Measurements from ENCODE around the gene P2RY6.

- TF ChIP-seq POLR2A (IDR thresholded peaks at IDR 0.05) = no peak
- no peak for TF ChIP-seq CTCF (IDR thresholded peaks at IDR 0.05)
- TF ChIP-seq POLR2AphosphoS5 (IDR thresholded peaks at IDR 0.05) = no peak
Measured at GRCh38 chr11:73316422-73316821, 44.3 kb downstream of the P2RY6 start.
